Measurements from ENCODE around the gene KDM2A.

KDM2A gene

DNA sequence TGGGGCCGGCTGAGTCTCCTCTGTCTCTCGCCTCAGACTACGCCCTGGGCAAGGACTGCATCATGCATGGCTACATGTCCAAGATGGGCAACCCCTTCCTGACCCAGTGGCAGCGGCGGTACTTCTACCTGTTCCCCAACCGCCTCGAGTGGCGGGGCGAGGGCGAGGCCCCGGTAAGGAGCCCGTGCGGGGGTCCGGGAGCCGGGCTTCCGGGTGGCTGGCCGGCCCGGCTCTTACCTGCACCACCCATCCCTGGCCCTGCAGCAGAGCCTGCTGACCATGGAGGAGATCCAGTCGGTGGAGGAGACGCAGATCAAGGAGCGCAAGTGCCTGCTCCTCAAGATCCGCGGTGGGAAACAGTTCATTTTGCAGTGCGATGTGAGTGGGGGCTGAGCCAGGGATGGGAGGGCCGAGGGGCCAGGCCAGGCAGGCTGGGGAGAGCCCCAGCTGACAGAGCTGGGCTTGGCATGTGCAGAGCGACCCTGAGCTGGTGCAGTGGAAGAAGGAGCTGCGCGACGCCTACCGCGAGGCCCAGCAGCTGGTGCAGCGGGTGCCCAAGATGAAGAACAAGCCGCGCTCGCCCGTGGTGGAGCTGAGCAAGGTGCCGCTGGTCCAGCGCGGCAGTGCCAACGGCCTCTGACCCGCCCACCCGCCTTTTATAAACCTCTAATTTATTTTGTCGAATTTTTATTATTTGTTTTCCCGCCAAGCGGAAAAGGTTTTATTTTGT is 165.9 kb downstream of the KDM2A start:
- DNase-seq (ENCODE audit: low read depth): no peak

DNA sequence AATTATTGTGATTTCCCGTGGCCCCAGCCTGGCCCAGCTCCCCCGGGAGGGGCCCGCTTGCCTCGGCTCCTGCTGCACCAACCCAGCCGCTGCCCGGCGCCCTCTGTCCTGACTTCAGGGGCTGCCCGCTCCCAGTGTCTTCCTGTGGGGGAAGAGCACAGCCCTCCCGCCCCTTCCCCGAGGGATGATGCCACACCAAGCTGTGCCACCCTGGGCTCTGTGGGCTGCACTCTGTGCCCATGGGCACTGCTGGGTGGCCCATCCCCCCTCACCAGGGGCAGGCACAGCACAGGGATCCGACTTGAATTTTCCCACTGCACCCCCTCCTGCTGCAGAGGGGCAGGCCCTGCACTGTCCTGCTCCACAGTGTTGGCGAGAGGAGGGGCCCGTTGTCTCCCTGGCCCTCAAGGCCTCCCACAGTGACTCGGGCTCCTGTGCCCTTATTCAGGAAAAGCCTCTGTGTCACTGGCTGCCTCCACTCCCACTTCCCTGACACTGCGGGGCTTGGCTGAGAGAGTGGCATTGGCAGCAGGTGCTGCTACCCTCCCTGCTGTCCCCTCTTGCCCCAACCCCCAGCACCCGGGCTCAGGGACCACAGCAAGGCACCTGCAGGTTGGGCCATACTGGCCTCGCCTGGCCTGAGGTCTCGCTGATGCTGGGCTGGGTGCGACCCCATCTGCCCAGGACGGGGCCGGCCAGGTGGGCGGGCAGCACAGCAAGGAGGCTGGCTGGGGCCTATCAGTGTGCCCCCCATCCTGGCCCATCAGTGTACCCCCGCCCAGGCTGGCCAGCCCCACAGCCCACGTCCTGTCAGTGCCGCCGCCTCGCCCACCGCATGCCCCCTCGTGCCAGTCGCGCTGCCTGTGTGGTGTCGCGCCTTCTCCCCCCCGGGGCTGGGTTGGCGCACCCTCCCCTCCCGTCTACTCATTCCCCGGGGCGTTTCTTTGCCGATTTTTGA is 166.8 kb downstream of the KDM2A start:
- no peak for DNase-seq (ENCODE audit: low read depth)

DNA sequence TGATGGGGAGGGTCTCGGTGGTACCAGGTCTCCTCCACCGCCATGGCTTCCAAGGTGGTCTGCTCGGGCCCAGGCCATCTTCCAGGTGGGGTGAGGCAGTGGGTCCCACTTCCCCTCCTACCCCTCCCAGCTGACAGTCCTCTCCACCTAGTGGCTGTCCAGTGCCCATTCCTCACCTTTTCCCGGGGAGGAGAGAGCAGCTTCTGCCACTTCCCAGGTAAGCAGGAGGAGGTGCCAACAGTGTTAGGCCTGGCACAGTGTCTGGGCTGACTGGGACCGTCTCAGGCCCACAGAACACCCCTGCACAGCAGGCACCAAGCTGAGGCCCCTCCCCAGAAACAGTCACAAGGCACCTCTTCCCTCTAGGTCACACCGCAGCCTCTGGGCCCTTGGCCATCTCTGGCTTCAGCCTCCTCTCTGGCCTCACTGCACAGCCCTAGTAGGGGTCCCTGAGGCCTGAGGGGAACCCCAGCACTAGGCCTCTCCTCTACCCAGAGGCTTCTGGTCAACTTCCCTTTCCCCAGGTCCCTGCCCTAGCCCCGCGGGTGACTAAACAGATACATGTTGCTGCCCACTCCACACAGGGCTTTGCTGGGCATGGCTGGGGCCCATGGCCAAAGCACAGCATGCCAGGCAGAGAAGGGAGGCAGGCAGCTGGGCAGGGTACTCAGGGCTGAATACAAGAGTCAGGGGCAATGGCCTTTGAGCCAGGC is 167.7 kb downstream of the KDM2A start:
- DNase-seq (ENCODE audit: low read depth): no peak

DNA sequence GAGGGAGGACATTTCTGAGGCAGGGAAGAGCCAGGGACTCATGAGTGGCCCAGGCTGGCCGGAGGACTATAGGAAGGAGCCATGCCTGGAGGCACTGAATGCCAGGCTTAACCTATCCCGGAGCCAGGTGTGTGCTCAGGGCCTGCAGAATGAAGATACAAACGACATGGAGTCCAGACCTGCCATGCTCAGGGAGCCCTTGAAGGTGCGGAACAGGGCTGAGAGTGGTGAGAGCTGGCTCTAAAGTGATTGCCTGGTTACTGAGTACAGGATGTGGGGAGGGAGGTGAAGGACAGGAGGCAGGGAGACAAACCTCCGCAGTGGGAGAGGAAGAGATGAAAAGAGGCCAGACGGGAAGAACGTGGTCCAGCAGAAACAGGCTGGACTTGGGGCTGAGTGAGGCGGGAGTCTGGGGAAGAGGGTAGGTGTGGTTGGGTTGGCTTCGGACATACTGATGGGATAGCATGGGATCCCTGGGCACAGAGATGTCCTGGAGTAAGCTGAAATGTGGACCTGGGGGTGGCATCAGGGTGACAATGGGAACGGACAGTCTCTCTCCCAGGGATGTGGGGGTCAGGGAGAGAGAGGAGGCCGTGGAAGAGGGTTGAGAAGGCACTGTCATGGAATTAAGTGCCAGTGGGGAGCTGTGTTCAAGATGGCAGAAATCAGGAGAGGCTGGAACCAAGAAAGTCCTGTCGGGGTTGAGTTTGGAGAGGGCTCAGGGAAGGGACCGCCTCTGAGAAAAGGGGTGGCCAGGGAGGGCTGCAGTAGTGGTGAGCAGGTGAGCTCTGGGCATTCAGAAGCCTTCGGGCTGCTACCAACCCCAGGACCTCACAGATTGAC is 168.5 kb downstream of the KDM2A start:
- no peak for DNase-seq (ENCODE audit: low read depth)

GRCh38 chr11:67288198-67288451 is 169.1 kb downstream of the KDM2A start:
- no peak for DNase-seq (ENCODE audit: low read depth)

GRCh38 chr11:67288452-67289225 is 169.6 kb downstream of the KDM2A start:
- DNase-seq (ENCODE audit: low read depth): peak; percentile 85

GRCh38 chr11:67289226-67289650 is 170.2 kb downstream of the KDM2A start, which contains the start of gene ANKRD13D:
Gene ANKRD13D, plus strand, starts transcription at chr11:67289303. Its CDS starts 158 bp downstream, at chr11:67289461.
- DNase-seq (ENCODE audit: low read depth): no peak

- DNase-seq (ENCODE audit: low read depth): no peak
These were observed 170.8 kb downstream of the KDM2A start for GRCh38 chr11:67289651-67290479.

DNA sequence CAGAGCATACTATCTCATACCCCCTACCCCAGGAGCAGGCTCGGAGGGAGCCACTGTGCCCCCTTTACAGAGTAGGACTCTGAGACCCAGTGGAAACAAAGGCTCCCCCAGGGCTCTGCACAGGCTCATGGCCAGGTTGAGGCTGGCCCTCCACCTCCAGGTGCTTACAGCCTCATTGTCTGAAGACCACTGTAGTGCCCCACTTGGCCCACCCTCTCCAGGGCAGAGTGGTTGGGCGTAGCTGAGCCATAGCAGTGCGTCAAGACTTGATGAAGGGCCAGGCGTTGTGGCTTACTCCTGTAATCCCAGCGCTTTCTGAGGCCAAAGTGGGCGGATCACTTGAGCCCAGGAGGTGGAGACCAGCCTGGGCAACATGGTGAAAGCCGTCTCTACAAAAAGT is 171.7 kb downstream of the KDM2A start:
- DNase-seq (ENCODE audit: low read depth): no peak

DNA sequence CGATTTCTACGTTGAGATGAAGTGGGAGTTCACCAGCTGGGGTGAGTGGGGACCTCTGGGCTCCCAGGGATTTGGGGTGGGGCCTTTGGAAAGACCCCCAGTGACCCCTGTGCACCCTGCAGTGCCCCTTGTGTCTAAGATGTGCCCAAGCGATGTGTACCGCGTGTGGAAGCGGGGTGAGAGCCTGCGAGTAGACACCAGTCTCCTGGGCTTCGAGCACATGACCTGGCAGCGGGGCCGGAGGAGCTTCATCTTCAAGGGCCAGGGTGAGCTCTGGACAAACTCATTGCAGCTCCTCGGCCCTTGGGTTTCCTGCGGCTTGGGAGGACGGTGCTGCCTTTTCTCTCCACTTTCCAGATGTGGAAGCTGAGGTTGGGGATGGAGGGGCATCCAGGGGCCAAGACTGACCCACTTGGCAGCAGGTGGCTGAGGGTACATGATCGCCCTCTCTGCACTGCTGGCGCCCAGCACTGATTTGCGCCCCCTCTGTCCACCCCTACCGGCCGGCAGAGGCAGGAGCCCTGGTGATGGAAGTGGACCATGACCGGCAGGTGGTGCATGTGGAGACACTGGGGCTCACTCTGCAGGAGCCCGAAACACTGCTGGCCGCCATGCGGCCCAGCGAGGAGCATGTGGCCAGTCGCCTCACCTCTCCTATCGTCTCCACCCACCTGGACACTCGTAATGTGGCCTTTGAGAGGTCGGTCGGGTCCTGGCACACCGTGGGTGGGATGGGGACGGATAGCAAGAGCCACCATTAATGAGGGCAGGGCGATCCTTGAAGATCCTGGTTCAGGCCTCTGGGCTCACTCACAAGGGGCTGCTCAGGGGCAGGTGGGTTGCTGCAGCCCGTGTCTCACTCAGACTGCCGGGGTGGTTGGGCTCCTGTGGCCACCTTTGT is 172.7 kb downstream of the KDM2A start:
- no peak for DNase-seq (ENCODE audit: low read depth)

- DNase-seq (ENCODE audit: low read depth): no peak
These were observed 173.6 kb downstream of the KDM2A start for GRCh38 chr11:67292671-67293070.

- DNase-seq (ENCODE audit: low read depth): no peak
These were observed 174.0 kb downstream of the KDM2A start for GRCh38 chr11:67293090-67293489.

- DNase-seq (ENCODE audit: low read depth): no peak
These were observed 176.8 kb downstream of the KDM2A start for GRCh38 chr11:67295846-67296245.

DNA sequence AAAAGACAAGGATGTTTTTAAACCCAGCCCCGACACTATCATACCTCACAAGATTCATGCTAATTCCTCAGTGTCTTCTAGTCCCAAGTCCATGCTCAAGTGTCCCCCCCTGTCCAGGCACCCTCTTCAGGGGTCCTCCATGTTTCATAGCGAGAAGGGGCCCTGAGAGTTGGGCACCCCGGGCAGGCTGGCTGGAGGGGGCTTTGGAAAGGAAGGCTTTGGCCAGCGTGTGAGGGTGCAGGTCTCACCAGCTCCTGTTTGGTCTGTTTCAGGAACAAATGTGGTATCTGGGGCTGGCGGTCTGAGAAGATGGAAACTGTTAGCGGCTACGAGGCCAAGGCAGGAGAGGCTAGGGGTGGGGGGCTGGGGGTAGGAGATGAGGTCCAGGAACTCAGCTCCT is 179.7 kb downstream of the KDM2A start:
- no peak for DNase-seq (ENCODE audit: low read depth)

GRCh38 chr11:67299471-67300191 is 180.6 kb downstream of the KDM2A start:
- DNase-seq (ENCODE audit: low read depth): no peak

GRCh38 chr11:67300256-67300755 is 181.2 kb downstream of the KDM2A start:
- DNase-seq (ENCODE audit: low read depth): no peak

- no peak for DNase-seq (ENCODE audit: low read depth)
These were observed 181.8 kb downstream of the KDM2A start for GRCh38 chr11:67300756-67301312.

Data from T-helper 22 cell (primary cell).